LHCN-M2 (cell line): ENCODE data around the gene HSPE1. TPM values are rescaled to one million over a fixed set of nuclear protein-coding genes. Genes with fewer than 3 reads are reported as not detected.
"Not testable (repeated sequence)": the region's sequence is repeated elsewhere in the genome, so short reads cannot be mapped to it uniquely, and the experiment has no call there.

Experiments
- DNase-seq: peaks from one replicate; pipeline ENCODE4 v3.0.0-alpha.2; 2012; ENCODE audit warnings: low read depth
- polyA plus RNA-seq: library from polyadenylated mRNA; unstranded; fragments of >200 nt; gene quantifications from one replicate; pipeline ENCODE4 v1.2.1, GENCODE V29; 2012; ENCODE audit warnings: missing spikeins
- total RNA-seq: library from RNA; depleted of rRNA; stranded (reverse); fragments of >200 nt; gene quantifications from 2 replicates; pipeline ENCODE4 v1.2.3, GENCODE V29; 2014; rRNA removed

HSPE1 gene
- 115 and 212 TPM in 2 replicates for total RNA-seq
- polyA plus RNA-seq, result 170 TPM

DNA sequence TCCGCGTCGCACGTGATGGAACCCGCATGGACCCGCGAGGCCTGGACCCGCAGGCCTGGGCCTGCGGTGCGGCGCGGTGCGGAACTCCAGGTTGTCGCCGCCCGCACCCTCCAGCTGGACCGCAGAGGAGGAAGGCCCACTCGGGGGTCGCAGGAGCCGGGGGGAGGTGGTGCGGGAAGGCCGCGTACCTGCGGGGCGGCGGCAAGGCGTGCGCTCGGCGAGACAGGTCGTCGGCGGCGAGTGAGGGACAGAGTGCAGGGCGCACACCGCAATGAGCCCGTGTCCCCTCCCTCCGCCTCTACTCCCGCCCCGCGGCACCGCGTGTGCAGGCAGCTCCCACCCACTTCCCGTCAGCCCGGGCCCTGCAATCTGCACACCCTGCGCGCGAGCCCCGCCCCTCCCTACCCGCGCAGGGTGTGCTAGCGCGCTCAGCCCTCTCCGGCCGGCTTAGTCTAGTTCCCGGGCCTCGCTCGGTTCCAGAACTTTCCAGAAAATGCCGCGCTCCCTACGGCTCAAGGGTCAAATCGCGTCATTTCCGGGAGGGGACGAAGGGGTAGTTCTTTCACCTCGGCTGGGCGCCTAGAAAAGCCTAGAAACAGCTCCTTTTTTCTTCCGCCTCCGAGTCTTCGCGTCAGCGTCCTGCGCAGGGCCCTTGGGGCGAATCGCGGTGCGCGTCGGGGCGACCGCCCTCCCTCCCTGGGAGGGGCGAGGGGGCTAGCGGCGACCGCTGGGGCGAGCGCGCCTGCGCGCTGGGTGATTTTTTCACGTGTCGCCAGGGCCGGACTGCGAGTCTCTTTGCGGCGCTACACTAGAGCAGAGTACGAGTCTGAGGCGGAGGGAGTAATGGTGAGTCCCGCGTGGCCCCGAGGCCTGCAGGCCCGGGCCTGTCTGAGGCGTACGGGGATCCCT, at the start of gene HSPE1, which contains the start of gene HSPD1:
Gene HSPE1, plus strand, starts transcription at position 786 of the 909 bp plus-strand sequence. Its CDS starts 58 bp downstream, at position 844.
Gene HSPD1, minus strand, starts transcription at position 247 of the 909 bp plus-strand sequence. CDS start 992 bp downstream, outside the sequence.
- peak; percentile 99 for DNase-seq

DNA sequence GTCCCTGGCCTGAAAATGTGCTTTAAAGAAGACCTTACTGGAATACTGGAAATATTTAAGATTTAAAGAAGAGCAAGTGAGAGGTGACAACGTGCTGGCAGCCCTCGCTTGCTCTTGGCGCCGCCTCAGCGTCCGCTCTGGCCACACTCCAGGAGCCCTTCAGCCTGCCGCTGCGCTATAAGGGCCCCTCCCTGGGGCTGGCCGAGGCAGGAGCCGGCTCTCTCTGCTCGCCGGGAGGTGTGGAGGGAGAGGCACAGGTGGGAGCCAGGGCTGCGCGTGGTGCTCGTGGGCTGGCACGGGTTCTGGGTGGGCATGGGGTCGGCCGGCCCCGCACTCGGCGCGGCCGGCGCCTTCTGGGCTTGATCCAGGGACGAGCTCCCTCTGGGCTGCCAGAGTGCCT, 49.7 kb upstream of the HSPE1 start:
- DNase-seq, result no peak

DNA sequence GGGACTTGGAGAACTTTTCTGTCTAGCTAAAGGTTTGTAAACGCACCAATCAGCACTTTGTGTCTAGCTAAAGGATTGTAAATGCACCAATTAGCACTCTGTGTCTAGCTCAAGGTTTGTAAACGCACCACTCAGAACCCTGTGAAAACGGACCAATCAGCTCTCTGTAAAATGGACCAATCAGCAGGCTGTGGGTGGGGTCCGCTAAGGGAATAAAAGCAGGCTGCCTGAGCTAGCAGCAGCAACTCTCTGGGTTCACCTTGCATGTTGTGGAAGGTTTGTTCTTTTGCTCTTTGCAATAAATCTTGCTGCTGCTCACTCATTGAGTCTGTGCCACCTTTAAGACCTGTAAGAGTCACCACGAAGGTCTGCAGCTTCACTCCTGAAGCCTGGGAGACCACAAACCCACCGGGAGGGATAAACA, 49.2 kb upstream of the HSPE1 start:
- DNase-seq, result not testable (repeated sequence)

DNA sequence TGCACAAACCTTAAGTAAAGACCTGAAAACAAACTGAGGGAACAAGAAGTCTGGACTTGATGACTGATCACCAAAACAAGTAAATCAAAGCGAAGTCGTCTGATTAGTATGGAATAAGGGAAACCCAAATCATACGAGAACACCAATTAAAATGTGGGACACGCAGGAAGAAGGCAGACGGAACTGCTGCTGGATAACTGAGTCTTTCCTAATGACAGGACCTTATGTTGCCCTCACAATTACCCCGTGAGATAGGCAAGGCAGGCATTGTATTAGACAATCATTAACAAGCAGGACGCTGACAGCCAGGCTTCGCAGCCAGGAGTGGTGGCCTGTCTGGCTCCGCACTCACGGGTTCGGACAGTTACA, 47.4 kb upstream of the HSPE1 start:
- DNase-seq, result no peak

DNA sequence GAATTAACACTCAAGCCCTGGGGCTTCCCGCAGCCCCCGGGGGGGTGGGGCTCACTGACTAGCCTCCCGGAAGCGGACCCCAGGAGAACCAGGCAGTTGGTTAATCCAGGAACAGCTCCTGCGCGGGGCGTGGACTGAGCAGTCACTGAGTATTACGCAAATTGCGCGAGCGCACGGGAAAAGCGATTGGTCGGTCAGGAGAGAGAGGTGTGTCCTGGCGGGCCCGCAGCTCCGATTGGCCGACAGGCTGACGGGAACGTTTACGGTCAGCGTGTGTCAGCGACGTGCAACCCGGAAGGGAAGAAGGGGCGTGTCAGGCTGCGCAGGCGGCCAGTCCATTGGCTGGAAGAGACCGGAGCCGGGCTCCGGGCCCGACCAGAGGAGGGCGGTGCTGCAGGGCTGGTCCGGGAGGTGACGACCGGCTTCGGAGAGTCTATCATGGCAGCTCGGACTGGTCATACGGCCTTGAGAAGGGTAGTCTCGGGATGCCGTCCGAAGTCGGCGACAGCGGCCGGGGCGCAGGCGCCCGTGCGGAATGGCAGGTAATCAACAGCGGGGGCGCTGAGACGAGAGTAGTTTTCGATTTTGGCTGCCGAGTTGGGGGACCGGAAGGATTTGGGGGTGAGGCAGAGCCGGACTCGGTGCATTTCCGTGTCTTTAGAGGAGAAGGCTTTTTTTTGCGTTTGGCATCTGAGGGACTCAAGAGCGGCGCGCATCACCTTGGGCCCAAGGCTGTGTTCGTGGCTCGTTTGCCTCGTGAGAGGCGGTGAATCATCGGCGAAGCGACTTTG, 46.9 kb upstream of the HSPE1 start, which contains the start of gene COQ10B:
Gene COQ10B, plus strand, starts transcription at position 430 of the 791 bp plus-strand sequence. Its CDS starts 9 bp downstream, at position 439.
- peak; percentile 99 for DNase-seq

DNA sequence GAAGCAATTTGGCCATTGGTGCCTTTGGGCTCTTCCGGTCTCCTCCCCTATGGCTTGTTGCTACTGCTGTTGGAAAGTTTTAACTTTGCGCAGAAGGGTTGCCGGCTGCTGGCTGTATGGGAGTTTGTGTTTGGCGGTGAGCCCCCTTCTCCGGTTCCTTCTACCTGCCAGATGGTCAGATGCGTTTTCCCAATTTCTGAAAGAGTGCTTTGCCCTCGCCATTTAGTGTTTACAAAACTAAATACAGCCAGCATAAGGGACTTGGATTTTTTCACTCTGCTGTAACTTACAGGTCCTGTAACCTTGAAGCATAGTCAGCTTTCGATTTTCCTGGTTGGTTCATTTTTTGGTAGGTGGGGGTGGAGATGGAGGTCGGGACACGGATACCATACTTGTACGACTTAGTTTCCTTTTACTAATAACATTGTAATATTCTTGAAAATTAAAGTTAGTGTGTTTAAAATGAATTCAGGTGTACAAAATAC, 46.2 kb upstream of the HSPE1 start:
- DNase-seq, result no peak

DNA sequence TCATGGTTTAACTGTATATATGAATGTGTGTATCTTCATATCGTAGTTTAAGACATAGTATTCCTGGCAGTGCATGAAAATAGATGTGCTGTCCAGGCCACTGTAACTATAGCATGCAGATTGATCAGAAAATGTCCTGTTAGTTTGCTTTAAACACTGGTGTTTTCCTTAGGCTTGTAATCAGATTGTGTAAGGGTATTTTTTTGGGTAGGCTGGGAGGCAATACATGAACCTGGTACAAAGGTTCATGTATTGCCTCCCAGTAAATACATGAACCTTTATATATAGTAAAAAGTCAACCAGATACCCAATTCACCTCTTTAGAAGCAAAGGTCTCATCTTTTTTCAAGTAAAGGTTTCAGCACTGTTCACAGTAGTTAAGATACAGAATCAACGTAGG, 45.3 kb upstream of the HSPE1 start:
- no peak for DNase-seq

DNA sequence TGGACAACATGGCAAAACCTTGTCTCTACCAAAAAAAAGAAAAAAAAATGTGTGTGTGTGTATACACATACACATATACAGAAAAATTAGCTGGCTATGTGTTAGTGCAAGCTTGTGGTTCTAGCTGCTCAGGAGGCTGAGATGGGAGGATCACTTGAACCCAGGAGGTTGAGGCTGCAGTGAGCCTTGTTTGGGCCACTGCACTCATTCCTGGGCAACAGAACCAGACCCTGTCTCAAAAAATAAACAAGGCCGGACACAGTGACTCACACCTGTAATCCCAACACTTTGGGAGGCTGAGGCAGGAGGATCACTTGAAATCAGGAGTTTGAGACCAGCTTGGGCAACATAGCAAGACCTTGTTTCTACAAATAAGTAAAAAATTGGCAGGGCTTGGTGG, 44.8 kb upstream of the HSPE1 start:
- no peak for DNase-seq

DNA sequence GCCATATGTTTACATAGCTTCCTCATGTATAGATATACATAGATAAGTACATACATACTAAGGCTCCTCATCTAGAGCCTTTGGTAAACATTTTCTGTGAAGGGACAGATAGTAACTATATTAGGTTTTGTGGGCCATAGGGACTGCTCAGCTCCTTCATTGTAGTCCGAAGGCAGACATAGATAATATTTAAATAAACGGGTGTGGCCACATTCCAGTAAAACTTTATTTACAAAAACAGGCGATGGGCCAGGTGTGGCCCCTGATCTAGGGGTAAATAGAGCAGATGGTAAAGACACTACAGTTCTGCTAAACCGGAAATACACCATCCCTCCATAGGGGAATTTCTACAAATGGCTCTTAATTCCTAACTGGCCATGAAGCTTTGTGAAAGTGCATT, 39.5 kb upstream of the HSPE1 start:
- no peak for DNase-seq

DNA sequence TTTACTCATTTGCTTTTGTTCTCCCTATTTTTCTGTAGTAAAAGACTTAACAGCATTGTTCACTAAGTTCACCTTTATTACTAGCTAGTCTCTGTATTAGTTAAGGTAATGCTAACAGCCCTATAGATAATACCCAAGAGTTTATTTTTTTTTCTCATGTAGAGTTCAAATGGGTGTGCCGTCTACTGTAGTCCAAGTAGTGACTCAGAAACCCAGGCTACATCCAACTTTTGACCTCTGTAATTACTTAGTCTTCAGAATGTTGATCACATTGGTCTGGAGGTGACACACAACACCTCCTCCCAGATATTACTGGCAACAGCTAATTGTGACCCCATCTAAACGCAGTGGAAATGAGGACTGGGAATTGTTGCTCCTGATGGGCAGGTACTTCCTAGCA, 39.1 kb upstream of the HSPE1 start:
- no peak for DNase-seq

DNA sequence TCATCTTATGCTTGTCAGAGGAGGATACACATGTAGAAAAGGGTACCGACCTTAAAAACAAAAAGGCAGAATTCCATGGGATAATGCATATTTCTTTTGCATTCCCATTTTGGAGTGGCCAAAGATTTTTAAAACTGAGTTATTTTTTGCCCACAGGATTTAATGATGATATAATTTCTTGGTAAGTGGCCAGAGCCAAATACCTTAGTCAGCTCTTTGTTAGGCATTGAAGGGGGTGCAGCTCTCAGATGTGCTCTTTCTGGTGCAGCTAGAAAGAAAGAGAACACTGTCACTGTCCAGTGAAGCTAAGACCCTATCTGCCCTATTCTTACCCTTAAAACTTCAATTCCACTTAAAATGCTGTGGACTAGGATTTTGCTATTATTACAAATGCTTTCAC, 36.0 kb upstream of the HSPE1 start:
- DNase-seq, result no peak

DNA sequence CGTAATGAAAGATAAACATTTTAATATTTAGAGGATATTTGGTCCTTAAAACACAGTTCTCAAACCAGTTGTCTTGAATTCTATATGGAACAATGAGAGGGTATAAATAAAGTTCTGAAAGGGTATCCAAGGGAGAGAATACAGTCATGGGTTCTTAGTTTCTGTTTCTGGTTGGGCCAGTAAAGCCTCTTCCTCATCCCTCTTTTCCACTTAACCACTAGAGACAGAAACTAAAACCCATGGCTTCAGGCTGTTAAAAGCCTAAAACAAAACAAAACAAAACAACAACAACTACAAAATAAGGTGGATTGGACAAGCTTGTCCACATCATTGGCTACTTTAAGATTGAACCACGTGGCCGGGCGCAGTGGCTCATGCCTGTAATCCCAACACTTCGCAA, 28.0 kb upstream of the HSPE1 start:
- no peak for DNase-seq

DNA sequence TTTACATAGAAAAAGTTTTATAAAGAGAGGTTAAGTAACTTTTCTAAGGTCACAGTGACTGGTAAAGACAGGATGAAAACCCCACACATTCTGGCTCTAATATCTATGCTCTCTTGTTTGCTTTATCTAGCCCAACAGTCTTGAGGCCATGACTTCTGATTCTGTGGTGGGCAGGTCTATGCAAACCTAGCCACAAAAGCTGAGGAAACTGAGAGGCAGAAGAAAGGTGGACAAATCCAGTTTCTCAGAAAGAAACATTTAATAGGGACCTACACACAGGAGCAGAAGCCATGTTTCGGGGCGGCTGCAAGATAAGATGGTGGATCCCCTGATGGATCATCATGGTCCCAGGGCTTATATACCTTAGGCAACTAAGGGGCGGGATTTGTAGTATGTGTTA, 22.4 kb upstream of the HSPE1 start:
- no peak for DNase-seq

DNA sequence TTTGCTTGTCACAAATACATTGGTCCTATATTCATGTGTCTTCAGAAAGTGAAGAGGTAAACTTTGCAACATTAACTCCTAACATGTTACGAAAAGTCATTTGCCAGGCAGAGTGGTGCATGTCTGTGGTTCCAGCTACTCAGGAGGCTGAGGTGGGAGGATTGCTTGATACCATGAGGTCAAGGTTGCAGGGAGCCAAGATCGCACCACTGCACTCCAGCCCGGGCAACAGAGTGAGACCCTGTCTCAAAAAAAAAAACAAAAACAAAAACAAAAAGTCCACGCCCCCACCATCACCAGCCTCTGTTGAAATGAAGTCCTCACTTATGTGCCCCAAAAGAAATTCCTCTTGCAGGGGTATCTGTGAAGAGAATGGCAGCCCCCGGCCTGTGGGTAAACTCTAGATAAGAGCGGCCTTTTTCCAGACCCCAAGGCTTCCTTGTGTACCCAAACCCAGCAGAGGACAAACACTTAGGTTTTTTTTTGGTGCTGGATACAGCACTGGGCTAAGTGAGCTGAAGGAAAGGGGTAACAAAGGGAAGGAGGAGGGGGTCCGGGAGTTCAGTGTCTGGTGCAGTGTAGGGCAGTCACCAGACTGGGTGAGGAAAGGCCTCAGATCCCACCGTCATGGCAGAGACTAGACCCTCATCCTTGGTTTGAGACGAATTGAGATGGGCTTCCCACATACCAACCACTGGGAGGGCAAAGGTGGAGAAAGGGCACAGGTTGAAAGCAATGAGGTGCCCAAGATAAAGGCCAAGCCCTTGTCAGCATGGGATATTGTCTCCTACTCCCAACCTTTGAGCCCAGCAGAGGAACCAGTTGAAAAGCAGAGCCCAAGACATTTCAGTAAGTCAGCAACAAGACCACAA, 19.8 kb upstream of the HSPE1 start:
- no peak for DNase-seq

DNA sequence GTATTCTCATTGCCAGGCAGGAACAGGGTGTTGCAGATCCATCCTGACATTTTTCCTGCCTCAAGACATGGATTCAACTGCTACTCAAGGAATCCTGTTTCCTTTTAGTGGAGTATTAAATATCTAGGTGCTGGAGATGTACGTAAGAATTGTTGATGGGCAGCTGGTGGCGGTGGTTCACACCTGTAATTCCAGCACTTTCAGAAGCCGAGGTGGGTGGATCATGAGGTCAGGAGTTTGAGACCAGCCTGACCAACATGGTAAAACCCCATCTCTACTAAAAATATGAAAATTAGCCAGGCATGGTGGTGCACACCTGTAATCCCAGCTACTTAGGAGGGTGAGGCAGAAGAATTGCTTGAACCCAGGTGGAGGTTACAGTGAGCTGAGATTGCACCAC, 15.9 kb upstream of the HSPE1 start:
- not testable (repeated sequence) for DNase-seq

DNA sequence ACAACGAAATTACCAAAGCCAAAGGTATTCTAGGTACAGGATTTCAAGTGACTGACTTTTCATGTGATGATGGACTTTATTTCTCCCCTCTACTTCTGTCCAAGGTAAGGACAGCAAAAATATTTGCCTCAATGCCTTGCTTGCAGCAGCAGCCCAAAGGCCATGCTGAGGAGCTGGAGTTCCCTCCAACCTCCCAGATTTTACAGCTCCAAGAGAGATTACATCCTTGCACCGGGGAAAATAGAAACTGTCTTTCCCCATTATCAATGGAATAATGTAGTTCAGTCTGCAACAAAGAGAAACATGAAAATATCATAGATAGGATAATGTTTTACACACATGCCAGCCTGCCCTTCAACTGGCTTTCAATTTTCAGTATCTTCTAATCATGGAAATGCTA, 14.0 kb upstream of the HSPE1 start:
- no peak for DNase-seq

DNA sequence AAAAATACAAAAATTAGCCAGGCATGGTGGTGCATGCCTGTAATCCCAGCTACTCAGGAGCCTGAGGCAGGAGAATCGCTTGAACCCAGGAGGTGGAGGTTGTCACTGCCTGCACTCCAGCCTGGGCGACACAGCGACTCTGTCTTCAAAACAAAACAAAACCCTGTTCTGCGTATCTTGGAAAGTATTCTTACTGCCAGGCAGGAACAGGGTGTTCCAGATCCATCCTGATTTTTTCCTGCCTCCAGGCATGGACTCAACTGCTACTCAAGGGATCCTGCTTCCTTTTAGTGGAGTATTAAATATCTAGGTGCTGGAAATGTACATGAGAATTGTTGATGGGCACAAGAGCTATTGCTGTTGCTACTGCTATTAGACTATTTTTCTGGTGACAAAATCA, 12.8 kb upstream of the HSPE1 start:
- no peak for DNase-seq

DNA sequence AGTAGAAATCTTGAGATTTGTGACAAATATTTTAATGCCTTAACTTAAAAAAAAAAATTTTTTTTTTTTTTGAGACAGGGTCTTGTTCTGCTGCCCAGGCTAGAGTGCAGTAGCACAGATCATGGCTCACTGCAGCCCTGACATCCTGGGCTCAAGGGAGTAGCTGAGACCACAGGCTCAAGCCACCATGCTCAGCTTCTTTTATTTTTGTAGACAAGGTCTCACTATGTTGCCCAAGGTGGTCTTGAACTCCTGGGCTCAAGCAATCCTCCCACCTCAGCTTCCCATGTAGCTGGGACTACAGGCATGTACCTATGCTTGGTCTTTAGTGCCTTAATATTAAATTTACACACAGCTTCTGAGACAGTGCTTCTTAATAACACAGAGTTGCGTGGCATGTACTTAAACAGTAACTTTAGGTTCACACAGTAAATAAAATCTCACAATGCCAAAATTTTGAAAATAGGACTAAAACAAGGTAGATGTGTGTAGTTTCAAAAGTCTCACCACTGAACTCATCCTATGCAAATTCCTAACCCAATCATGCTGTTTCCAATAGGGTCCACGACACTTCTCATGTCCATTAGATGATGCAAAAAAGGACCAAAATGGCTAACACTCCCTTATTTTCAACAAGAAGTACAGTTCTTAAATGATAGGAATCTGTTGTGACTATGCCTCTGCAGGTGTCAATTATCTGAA, 4.6 kb upstream of the HSPE1 start:
- no peak for DNase-seq

DNA sequence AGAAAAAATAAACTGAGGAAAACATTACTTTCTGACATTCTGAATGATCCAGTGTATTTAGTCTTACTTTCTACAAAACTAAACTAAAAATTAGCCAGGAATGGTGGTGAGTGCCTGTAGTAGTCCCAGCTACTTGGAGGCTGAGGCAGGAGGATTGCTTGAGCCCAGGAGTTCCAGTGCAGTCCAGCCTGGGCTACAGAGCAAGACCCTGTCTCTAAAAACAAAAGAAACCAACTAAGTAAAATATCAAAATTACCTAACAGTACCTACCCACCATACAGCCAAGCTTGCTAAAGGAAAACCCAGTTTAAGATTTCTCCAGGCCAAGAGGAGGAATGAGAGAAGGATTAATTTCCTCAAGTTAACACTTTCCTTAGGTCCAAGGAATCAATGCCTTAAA, 3.5 kb upstream of the HSPE1 start:
- no peak for DNase-seq

DNA sequence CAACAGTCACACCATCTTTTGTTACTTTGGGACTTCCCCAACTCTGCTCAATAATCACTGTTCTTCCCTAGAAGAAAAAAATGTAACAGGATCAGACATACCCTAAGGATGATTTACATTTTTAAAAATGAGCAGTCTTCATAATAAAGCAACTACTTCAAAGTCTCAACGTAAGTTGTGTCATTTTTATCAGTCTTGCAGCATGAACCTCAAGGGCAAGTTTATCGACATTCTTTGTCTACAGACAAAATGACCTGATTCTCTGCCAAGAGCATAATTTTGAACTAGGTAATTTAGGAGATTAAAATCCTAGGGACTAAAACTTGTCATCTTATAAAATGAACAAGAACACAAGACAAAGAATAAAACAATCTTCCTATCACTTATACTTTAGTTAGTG, 2.9 kb upstream of the HSPE1 start:
- no peak for DNase-seq
